ENCODE results near the gene WDR19.
"Not testable (repeated sequence)": the region's sequence is repeated elsewhere in the genome, so short reads cannot be mapped to it uniquely, and the experiment has no call there.

Gene WDR19

DNA sequence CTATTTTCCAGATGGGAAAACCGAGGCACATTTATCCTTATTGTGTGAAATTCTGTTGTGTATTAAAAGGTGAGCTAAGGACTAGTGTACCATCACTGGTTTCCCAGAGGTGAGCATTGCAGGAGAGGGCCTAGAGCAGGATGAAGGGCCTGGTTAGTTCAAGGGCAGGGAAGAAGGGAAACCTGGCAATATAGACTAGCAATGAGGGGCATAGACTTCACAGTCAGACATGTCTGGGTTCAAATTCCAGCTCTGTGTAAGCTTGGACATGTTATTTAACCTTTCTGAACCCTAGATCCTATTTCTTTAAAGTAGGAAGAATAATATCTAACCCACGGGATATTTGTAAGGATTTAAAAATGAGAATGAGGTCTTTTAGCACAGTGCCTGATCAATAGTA, 50.8 kb downstream of the WDR19 start:
- DNase-seq (ENCODE audit: low spot score) = no peak

DNA sequence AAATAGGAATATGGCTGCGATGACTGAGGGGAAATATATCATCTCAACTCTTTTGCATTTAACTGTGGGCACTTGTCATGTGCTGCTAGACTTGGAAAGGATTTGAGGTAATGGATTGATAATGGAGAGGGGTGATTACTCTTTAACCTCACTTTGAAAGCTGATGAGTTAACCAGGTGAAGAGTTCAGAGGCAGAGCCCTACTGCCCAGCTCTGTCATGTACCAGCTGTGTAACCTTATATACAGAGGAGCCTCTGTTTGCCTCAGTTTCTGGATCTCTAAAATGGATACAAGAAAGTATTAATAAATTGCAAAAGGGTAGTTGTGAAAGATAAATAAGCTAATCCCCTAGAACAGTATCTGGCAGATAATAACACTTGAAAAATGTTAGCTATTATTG, 51.5 kb downstream of the WDR19 start:
- no peak for DNase-seq (ENCODE audit: low spot score)

DNA sequence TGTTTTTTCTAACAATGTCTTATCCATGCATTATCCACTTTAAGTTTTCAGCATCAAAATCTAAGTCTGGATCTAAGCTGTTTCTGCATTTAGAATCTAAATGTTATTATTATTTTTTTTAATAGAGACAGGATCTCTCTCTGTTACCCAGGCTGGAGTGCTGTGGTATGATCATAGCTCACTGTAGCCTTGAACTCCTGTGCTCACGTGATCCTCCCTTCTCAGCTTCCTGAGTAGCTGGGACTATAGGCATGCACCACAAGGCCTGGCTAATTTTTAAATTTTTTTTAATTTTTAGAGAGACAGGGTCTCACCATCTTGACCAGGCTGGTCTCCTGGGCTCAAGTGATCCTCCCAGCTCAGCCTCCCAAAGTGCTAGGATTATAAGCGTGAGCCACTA, 52.7 kb downstream of the WDR19 start:
- no peak for DNase-seq (ENCODE audit: low spot score)

DNA sequence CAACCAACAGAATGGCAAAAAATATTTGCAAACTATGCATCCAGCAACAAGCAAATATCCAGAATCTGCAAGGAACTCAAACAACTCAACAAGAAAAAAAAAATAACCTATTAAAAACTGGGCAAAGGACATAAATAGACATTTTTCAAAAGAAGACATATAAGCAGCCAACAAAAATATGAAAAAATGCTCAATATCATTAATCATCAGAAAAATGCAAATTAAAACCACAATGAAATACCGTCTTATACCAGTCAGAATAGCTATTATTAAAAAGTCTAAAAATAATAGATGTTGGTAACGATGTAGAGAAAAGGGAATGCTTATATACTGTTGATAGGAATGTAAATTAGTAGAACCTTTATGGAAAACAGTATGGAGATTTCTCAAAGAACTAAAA, 53.4 kb downstream of the WDR19 start:
- DNase-seq (ENCODE audit: low spot score) = no peak

DNA sequence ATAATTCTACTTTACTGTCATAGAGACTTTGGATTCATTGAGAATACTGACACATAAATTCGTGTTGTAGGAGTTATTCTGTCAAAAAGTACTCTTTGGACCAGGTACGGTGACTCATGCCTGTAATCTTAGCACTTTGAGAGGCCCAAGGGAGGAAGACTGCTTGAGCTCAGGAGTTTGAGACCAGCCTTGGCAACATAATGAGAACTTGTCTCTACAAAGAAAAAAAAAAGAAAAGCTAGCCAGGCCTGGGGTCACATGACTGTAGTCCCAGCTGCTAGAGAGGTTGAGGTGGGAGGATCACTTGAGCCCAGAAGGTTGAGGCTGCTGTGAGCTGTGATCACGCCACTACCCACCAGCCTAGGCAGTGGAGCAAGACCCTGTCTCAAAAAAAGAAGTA, 54.9 kb downstream of the WDR19 start:
- DNase-seq (ENCODE audit: low spot score) = no peak

DNA sequence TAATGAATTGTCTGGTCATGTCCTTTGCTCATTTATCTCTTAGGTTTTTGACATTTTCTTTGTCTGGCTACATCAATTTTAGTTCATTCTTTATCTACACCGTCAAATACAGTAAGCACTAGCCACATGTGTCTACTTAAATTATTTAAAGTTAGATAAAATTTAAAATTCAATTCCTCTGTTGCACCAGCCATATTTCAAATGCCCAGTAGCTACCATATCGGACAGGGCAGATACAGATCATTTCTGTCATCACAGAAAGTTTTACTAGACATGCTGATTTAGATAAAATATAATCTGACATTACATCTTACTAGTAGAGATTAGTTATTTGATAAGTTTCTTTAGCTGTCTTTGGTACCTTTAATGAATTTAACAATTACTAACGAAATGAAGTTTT, 61.1 kb downstream of the WDR19 start:
- no peak for DNase-seq (ENCODE audit: low spot score)

DNA sequence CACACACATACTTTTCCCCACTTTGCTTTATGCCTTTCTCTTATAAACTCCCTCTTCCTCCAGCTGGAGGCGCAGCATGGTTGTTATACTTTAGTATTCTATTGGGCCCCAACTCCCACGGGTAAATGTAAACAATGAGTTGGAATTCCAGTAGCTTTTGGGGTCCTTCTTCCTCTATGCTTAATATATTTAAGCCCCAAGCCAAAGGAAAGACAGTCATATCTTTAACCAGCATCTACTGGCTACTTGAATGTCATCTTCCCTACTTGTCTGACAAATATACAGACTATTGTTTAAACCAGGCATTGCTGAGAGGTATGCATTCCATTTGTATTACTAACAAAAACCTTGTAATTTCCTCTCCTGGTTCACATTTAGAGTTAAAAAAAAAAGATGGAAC, 72.9 kb downstream of the WDR19 start:
- no peak for DNase-seq (ENCODE audit: low spot score)

DNA sequence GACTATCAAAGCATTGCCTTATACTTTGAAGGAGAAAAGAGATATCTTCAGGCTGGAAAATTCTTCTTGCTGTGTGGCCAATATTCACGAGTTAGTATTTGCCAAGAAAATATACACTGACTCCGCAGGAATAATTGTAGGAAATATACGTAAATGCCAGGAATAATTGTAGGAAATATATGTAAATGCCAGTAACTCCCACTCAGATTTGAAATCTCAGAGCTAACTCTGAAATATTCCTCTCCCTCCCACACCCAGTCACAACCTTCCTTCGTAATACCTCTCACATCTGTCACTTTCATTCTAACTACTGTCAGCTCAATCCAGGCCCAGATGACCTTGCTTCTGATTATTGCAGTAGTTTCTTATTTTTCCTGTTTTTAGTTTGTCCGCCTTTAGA, 73.5 kb downstream of the WDR19 start:
- no peak for DNase-seq (ENCODE audit: low spot score)

DNA sequence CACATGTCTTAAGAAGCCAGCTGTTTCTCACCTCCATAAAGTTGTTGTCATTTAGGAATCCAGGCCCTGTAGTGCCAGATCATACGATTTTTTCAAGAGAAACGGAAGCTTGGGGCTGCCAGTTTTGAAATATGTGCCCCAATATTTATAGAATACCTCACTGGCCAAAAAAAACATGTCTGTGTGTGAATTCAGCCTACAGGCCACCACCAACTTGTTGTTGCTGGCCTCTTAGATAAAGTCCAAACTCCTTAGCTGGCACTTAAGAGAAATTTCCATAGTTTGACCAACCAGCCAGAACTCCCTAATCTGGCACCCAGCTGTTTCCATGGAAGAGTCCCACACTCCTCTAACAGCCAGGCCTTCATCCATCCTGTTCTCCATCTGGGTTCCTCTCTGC, 74.1 kb downstream of the WDR19 start:
- no peak for DNase-seq (ENCODE audit: low spot score)

DNA sequence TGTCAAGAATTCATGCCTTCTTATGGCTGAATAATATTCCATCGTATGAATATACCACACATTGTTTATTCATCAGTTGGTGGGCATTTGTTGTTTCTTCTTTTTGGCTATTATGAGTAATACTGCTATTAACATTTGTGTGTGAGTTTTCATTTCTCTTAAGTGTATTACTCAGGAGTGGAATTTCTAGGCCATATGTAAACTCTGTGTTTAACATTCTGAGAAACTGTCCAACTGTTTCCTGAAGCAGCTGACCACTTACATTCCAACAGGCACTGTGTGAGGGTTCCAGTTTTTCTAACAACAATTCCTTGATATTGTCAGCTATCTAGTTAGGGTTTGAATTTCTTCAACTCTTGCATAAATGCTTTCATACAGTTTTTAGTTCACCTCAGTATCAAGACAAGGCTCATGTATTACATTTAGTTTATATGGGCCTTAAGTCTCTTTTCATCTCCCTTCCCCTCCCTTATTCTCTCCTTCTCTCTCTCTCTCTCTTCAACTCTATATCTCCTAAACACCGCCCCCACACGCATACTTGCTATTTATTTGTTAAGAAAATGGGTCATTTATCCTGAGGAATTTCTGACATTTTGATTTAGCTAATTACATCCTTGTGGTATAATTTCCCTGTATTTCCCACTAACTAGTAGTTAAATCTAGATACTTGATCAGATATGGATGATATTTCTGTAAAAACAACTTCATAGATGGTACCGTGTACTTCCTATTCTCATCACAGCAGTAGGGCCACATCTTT, 77.4 kb downstream of the WDR19 start:
- DNase-seq (ENCODE audit: low spot score) = no peak

DNA sequence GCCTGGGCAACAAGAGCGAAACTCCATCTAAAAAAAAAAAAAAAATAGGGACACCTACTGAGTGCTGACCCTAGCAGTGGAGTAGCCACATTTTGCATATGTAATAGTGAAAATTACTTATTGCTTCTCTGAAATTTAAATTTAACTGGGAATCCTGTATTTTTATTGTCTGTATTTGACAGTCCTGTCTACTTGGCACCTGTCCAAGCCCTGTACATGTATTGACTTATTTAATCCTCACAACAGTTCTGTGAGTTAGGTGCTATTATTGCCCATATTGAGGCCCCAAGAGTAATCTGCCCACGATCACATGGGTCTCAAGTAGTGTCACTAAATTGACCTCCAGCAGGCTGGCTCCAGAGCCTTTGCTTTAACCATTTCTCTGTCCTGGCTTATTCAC, 81.6 kb downstream of the WDR19 start:
- DNase-seq (ENCODE audit: low spot score) = no peak

DNA sequence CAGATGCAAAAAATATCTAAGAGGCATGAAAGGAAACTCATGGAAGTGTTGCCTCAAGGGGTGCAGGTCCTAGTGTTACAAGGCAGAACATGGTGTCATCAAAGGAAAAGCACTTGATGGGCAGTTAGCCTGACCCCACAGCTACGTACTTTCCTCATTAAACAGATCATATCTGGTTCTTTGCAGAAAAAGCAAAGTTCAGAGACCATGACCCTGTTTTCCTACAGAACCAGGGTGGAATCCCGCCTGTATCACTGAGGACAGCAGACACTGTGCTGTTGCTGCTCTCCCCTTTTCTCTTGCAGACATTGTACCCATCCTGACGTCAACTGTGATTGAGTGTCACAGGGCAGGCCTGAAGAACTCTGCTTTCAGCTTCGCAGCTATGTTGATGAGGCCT, 92.2 kb downstream of the WDR19 start:
- DNase-seq (ENCODE audit: low spot score) = no peak

DNA sequence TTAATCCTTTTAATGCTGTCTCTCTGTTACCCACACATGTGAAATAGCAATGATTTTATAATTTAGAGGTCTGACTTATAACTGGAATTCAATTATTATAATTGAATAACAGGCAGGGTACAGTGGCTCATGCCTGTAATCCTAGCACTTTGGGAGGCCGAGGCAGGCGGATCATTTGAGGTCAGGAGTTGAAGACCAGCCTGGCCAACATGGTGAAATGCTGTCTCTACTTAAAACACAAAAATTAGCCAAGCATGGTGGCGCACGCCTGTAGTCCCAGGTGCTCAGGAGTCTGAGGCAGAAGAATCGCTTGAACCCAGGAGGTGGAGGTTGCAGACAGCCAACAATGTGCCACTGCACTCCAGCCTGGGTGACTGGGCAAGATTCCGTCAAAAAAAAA, 95.3 kb downstream of the WDR19 start:
- DNase-seq (ENCODE audit: low spot score) = not testable (repeated sequence)

DNA sequence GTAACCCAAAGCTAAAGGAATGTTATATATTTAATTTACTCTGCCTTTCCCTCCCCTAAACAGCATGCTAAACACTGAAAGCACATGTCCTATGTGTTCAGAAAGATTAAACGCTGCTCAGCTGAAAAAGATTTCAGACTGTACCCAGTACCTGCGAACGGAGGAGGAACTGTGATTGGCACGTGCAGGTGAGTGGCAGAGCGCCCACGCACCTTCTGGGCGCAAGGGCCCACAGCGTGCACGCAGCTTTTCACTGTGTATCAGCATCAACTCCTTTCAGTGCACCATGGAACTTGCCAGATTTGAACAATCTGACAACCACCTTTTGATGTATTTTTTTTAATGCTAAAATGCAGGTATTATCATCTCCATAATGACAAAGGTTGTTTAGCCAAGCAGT, 96.1 kb downstream of the WDR19 start:
- no peak for DNase-seq (ENCODE audit: low spot score)

DNA sequence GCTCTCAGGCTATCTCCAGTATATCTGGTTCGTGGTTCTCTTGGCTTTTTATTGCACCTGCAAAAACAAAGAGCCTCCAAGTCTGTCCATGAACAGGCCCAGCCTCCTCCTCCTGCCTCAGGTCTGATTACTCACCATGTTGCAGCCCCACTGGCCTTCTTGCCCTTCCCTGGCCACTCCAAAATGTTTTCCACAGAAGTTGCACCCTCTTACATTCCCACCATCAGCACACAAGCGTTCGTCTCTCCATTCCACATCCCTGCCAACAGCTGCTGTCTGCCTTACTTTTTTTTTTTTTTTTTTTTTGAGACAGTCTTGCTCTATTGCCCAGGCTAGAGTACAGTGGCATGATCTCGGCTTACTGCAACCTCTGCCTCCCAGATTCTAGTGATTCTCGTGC, 97.1 kb downstream of the WDR19 start:
- DNase-seq (ENCODE audit: low spot score) = no peak

DNA sequence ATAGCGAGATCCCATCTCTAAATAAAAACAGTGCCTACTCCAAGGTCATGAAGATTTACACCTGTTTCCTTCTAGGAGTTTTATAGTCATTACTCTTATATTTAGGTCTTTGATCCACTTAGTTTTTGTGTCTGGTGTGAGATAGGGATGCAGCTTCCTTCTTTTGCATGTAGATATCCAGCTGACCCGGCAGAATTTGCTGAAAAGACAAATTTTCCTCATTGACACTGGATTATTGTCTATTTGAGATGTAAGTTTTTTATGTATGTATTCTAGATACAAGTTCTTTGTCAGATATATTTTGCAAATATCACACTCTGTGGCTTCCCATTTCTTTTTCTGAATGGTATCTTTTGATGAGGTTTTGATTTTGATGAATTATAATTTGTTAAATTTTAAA, 98.4 kb downstream of the WDR19 start:
- DNase-seq (ENCODE audit: low spot score) = no peak

DNA sequence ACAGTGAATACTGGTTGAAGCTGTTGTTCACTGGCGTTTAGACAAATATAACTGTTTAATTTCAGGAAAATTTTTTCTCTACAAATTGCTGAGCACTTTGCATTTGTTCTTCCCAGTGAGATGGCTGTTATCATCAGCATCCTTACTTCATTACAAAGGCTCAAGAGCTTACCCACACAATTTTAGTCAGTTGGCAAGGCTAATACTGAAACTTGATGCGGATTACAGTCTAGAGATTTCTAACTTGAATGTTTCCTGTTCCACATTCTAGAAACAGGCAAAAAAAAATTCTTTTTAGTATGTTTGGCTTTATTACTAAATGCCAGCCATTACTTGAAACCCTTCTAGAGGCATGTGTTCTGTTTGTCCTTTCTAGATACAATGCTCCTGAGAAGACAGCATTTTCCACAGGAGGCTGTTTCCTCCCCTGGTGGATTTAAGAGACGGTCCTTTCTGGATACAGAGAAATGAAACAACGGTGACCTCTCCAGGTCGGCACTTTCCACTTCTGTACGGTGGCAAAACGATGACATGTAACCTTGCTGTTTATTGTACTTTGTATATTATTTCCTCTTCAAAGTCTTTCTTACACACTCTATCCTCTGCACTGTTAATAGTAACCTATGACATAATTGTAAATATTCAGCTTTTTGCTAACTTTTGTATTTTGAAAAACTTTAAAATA, 102.9 kb downstream of the WDR19 start:
- no peak for DNase-seq (ENCODE audit: low spot score)

DNA sequence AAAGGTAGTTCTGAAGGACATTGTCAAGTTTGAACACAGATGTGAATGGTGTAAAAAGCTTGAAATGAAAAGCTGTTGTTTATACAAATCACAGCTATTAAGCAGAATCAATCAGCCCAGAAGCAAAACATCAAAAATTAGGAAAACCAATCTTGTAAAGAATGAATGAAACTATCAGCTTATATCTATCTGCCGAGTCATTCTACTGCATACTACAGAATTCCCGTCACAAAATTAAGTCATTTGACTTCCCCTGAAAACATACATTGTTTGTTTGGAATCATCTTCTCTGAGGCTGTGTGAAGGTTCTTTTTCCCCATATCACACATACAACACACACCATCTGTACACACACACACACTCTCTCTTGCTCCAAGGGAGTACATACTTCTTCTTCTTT, 103.5 kb downstream of the WDR19 start:
- DNase-seq (ENCODE audit: low spot score) = no peak

DNA sequence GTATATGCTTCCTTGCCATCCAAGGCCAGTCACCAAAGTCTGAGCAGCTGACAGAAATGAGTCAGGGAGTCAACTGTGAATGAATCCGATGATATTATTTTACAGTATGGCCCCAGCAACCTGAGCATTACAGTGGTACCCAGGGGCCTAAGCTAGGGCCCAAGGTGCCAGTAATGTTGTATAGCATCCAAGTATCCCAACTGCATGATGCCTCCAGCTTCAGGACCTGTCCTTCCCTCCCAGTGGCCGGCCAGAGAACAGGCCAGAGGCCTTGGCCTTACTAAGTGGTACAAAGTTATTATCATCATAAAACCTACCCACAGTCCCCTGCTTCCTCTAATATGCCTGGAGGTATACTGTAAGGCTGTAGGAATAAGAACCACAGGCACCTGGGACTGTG, 103.9 kb downstream of the WDR19 start:
- no peak for DNase-seq (ENCODE audit: low spot score)

DNA sequence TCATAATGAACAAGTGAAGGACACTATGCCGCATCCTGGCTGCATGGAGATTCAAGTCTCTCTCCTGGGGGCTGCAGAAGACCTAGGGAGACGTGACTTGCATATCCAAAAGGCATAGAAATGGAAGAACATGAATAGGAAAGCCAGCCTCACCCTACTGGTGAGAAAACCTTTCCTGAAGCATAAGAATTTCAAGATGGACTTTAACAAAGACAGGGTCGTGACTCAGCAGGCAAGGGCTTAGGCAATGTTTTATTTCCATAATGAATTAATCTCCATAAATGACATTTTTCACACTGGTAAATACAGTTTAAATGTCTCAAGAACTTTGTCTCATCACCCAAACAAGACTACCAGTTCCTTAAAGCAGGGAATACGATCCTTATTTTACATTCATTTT, 104.9 kb downstream of the WDR19 start:
- no peak for DNase-seq (ENCODE audit: low spot score)

DNA sequence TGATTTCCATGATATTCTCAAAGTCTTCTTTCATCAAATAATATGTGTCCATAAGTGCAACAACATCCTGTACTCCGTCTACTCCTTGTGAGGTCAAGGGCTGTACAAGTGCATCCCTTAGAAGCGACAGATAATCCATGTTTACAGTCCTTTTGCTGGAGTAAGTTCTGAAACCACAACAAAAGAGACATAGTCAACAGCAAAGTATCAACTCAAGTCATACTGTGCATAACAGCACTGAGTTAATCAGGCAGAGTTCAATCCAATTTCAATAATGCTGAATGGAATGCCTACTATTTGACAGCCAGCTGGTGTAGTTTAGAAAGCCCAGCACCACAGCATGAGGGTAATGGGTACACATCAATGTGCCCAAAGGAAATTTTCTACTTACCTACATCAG, 109.4 kb downstream of the WDR19 start:
- DNase-seq (ENCODE audit: low spot score) = no peak

DNA sequence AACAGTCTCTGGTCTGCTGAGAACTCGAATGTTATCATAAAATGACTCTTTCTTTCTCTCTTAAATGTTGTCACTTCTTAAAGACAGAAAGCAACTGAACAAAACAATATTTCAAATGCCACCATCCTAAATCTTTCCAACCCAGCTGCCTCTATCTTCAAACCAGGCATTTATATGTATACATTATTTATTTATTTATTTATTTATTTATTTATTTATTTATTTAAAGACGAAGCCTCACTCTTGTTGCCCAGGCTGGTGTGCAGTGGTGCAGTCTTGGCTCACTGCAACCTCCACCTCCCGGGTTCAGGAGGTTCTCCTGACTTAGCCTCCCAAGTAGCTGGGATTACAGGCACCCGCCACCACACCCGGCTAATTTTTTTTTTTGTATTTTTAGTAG, 110.1 kb downstream of the WDR19 start:
- not testable (repeated sequence) for DNase-seq (ENCODE audit: low spot score)

DNA sequence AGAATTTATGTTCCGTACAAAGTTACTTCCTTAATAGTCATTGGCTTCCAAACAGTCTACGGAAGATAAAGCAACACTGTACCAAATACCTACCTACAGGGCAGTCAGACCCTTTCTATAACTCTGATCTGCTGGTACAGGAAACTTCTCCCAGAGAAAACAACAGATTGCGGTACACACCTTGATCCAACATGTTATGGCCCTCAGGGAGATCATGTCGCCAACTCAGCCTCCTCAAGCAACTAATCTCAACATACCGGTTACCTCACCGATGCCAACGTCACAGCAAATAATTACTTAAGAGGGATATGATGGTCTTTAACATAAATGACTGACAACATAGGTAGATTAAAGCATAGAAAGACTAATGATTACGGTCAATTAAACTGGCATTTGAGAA, 113.5 kb downstream of the WDR19 start:
- no peak for DNase-seq (ENCODE audit: low spot score)

DNA sequence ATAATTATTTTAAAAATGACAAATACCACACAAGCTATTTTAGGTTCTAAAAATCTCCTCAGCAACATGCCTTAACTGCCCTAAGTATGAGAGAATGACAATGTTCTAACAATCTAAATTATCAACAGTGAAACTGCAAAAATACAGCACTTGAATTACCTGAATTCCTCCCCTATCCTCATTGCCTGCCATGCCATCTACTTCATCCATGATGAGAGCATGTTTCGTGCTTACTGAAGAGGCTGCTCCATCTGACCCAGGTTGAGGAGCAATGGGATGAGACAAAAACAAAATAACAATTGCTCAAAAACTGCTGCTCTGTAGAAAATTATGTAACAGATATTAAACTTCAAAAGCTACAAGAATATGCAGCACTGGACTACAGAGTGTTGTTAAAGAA, 120.6 kb downstream of the WDR19 start:
- no peak for DNase-seq (ENCODE audit: low spot score)

Data from ecto neural progenitor cell (in vitro differentiated cells).